GM23248 (cell line): Measurements from ENCODE around the gene CPED1. TPM values are rescaled to one million over a fixed set of nuclear protein-coding genes. Genes with fewer than 3 reads are reported as not detected.

ENCODE experiments used
- DNase-seq: peaks from one replicate; pipeline ENCODE4 v3.0.0-alpha.2; 2015
- H2AFZ ChIP-seq: fragments of 200-600 bp; sonication (generic); 2 replicates; pipeline ENCODE4 v1.6.1; 2016; ENCODE audit warnings: antibody characterized with exemption
- H3F3A ChIP-seq: fragments of 200-600 bp; sonication (generic); 2 replicates; pipeline ENCODE4 v1.6.1; 2016; ENCODE audit warnings: mild to moderate bottlenecking, antibody characterized with exemption, mixed run types; ENCODE audit not compliant: insufficient read depth
- H3K27ac ChIP-seq: fragments of 200-600 bp; sonication (generic); 2 replicates; pipeline ENCODE4 v1.5.1; 2016; ENCODE audit warnings: mild to moderate bottlenecking
- H3K27me3 ChIP-seq: fragments of 200-600 bp; sonication (generic); replicated peaks from 2 replicates; pipeline ENCODE4 v1.6.1; 2016; ENCODE audit warnings: mild to moderate bottlenecking; ENCODE audit not compliant: insufficient read depth
- H3K36me3 ChIP-seq: fragments of 200-600 bp; sonication (generic); 2 replicates; pipeline ENCODE4 v1.6.1; 2016; ENCODE audit warnings: low read depth, mild to moderate bottlenecking
- H3K4me1 ChIP-seq: fragments of 200-600 bp; sonication (generic); 2 replicates; pipeline ENCODE4 v1.6.1; 2016; ENCODE audit warnings: mild to moderate bottlenecking; ENCODE audit not compliant: insufficient read depth
- H3K4me2 ChIP-seq: fragments of 200-600 bp; sonication (generic); one replicate; pipeline ENCODE4 v1.6.1; 2016; ENCODE audit warnings: mild to moderate bottlenecking; ENCODE audit not compliant: unreplicated experiment
- H3K4me3 ChIP-seq: fragments of 200-600 bp; sonication (generic); 2 replicates; pipeline ENCODE4 v1.5.1; 2016; ENCODE audit warnings: mild to moderate bottlenecking
- H3K79me2 ChIP-seq: fragments of 200-600 bp; sonication (generic); 2 replicates; pipeline ENCODE4 v1.6.1; 2016; ENCODE audit warnings: mild to moderate bottlenecking; ENCODE audit not compliant: insufficient read depth
- H3K9ac ChIP-seq: fragments of 200-600 bp; sonication (generic); 2 replicates; pipeline ENCODE4 v1.6.1; 2016; ENCODE audit warnings: mild to moderate bottlenecking
- H3K9me2 ChIP-seq: fragments of 200-600 bp; sonication (generic); 2 replicates; pipeline ENCODE4 v1.6.1; 2016; ENCODE audit warnings: mixed run types, mild to moderate bottlenecking, moderate library complexity; ENCODE audit not compliant: insufficient read depth
- H3K9me3 ChIP-seq: fragments of 200-600 bp; sonication (generic); one replicate; pipeline ENCODE4 v1.6.1; 2017; ENCODE audit warnings: low read depth
- H4K20me1 ChIP-seq: fragments of 200-600 bp; sonication (generic); 2 replicates; pipeline ENCODE4 v1.6.0; 2016; ENCODE audit not compliant: insufficient read depth
- EZH2 ChIP-seq: fragments of 200-600 bp; sonication (generic); IDR thresholded peaks from 2 replicates; pipeline ENCODE4 v1.6.1; 2018; ENCODE audit warnings: antibody characterized with exemption, mild to moderate bottlenecking; ENCODE audit not compliant: insufficient read depth, poor library complexity, severe bottlenecking
- EZH2phosphoT487 ChIP-seq: fragments of 200-600 bp; sonication (generic); IDR thresholded peaks from 2 replicates; pipeline ENCODE4 v1.6.1; 2018; ENCODE audit warnings: antibody characterized with exemption, moderate library complexity, mild to moderate bottlenecking, low read depth; ENCODE audit not compliant: insufficient read depth
- WGBS, 2 experiments: methylation state at CpG; one replicate each; pipeline ENCODE4 v1.1.6; 2015 to 2017; ENCODE audit warnings: low lambda C conversion rate in 2 of 2, low coverage in 1 of 2; ENCODE audit errors: missing lambda C conversion rate in 2 of 2; 5-methylcytosine and 5-hydroxymethylcytosine counted together
- in situ Hi-C: fragments of 300-500 bp; cut with MboI; formaldehyde crosslinking; loops from 2 replicates; pipeline ENCODE4 v1.15.0; 2020
- polyA plus RNA-seq: library from polyadenylated mRNA; unstranded; fragments of >200 nt; fragmentation: Nextera tagmentation; extraction: Ambion mirVana; gene quantifications from 2 replicates; pipeline ENCODE4 v1.2.1, GENCODE V29; 2016
- total RNA-seq: library from RNA; depleted of rRNA; stranded (reverse); fragments of >200 nt; shearing (Covaris generic); gene quantifications from 2 replicates; pipeline ENCODE4 v1.2.3, GENCODE V29; 2014

The CPED1 gene
- total and polyA plus RNA-seq, 2 experiments from 2014 or later: 12.4 to 20.2 TPM

DNA sequence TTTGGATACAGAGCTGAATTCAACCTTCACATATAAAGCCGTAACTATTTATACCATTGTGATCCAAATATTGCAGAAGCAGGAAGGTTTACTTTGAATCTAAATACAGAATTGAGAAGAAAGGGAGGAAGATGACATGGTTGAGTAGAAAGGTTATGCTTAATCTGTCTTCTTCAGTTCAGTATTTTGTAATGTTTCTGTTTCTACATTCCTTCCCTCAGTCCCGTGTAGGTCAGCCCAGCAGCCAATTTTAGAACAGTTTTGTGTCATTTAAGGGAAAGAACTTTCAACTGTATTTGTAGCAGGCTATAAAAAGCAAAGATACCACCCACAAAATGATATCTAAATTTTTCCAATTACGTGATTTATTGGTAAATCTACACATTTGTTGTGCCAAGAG, 97.4 kb downstream of the CPED1 start:
- TF ChIP-seq EZH2 (no peak), EZH2phosphoT487 (no peak)
- H3K9me3 ChIP-seq: no peaks in the 10 kb centered on the region
- peak overlapping the region; percentile 22 for H2AFZ ChIP-seq
- 26 to 27% methylated on average over 3 of the region's 3 CpGs for WGBS, 2 experiments
- H3K4me1 ChIP-seq: peaks cover 69% of the 10 kb centered on the region
- peak overlapping the region; percentile 56; the same call in 1 of the 2 replicates for H3K4me3 ChIP-seq
- H4K20me1 ChIP-seq: no peaks in the 10 kb centered on the region
- H3F3A ChIP-seq: peaks cover 49% of the 10 kb centered on the region
- H3K9ac ChIP-seq: peak overlapping the region; percentile 52
- peak overlapping the region; percentile 87 for H3K27ac ChIP-seq
- DNase-seq: peak; percentile 53
- in situ Hi-C loops: no loop called here
- no peaks in the 10 kb centered on the region for H3K79me2 ChIP-seq
- no peaks in the 10 kb centered on the region for H3K9me2 ChIP-seq
- peak overlapping the region; percentile 88 for H3K4me2 ChIP-seq
- no peaks in the 10 kb centered on the region for H3K27me3 ChIP-seq
- no peaks in the 10 kb centered on the region for H3K36me3 ChIP-seq

GRCh38 chr7:121088870-121089269, 100.4 kb downstream of the CPED1 start:
- Histone ChIP-seq H3K36me3 (no peaks in the 10 kb centered on the region), H3K9me2 (no peaks in the 10 kb centered on the region), H3F3A (peaks cover 32% of the 10 kb centered on the region), H3K79me2 (no peaks in the 10 kb centered on the region), H3K27me3 (no peaks in the 10 kb centered on the region), H3K9ac (no peak overlapping the region), H3K4me3 (no peak overlapping the region), H4K20me1 (no peaks in the 10 kb centered on the region), H3K4me2 (no peak overlapping the region), H3K4me1 (peaks cover 41% of the 10 kb centered on the region), H3K27ac (no peak overlapping the region), H2AFZ (no peak overlapping the region), H3K9me3 (no peaks in the 10 kb centered on the region)
- DNase-seq: no peak
- in situ Hi-C loops: no loop called here
- TF ChIP-seq EZH2 (no peak), EZH2phosphoT487 (no peak)

- H3K27ac ChIP-seq: no peak overlapping the region
- no peaks in the 10 kb centered on the region for H3K36me3 ChIP-seq
- H3K9me2 ChIP-seq: no peaks in the 10 kb centered on the region
- TF ChIP-seq EZH2 (no peak), EZH2phosphoT487 (no peak)
- H3K79me2 ChIP-seq: no peaks in the 10 kb centered on the region
- no peaks in the 10 kb centered on the region for H3F3A ChIP-seq
- DNase-seq: no peak
- H3K27me3 ChIP-seq: no peaks in the 10 kb centered on the region
- 50 to 55% methylated on average over 2 of the region's 2 CpGs for WGBS, 2 experiments
- no peak overlapping the region for H2AFZ ChIP-seq
- H3K9me3 ChIP-seq: no peaks in the 10 kb centered on the region
- in situ Hi-C loops: no loop called here
- no peaks in the 10 kb centered on the region for H3K4me1 ChIP-seq
- no peak overlapping the region for H3K4me3 ChIP-seq
- H4K20me1 ChIP-seq: no peaks in the 10 kb centered on the region
- no peak overlapping the region for H3K9ac ChIP-seq
- H3K4me2 ChIP-seq: no peak overlapping the region
Measured at GRCh38 chr7:121094829-121095228, 106.3 kb downstream of the CPED1 start.

- TF ChIP-seq EZH2phosphoT487: no peak
- no peak for TF ChIP-seq EZH2
- Histone ChIP-seq H3K4me2 (no peak overlapping the region), H3K9me3 (no peaks in the 10 kb centered on the region), H3K27me3 (no peaks in the 10 kb centered on the region), H4K20me1 (no peaks in the 10 kb centered on the region), H3K27ac (no peak overlapping the region), H3F3A (no peaks in the 10 kb centered on the region), H3K9ac (no peak overlapping the region), H3K36me3 (no peaks in the 10 kb centered on the region; the same call in 1 of the 2 replicates), H2AFZ (0 out of 2 replicates have a peak overlapping the region, but pooled peaks have one; percentile 40), H3K79me2 (no peaks in the 10 kb centered on the region), H3K4me3 (no peak overlapping the region), H3K4me1 (no peaks in the 10 kb centered on the region), H3K9me2 (no peaks in the 10 kb centered on the region)
- no peak for DNase-seq
- in situ Hi-C loops: no loop called here
- WGBS, 2 experiments: 48 to 57% methylated on average over 4 of the region's 4 CpGs
Measured at GRCh38 chr7:121097577-121097976, 109.1 kb downstream of the CPED1 start.

GRCh38 chr7:121099572-121099971, 111.1 kb downstream of the CPED1 start:
- no peaks in the 10 kb centered on the region for H3K4me1 ChIP-seq
- H3K79me2 ChIP-seq: no peaks in the 10 kb centered on the region
- H4K20me1 ChIP-seq: no peaks in the 10 kb centered on the region
- H3K9me3 ChIP-seq: no peaks in the 10 kb centered on the region
- no peaks in the 10 kb centered on the region for H3K27me3 ChIP-seq
- H3F3A ChIP-seq: no peaks in the 10 kb centered on the region
- H2AFZ ChIP-seq: no peak overlapping the region
- DNase-seq: no peak
- no peak for TF ChIP-seq EZH2
- no peak for TF ChIP-seq EZH2phosphoT487
- H3K9me2 ChIP-seq: no peaks in the 10 kb centered on the region
- no peak overlapping the region for H3K27ac ChIP-seq
- no peaks in the 10 kb centered on the region; the same call in 1 of the 2 replicates for H3K36me3 ChIP-seq
- H3K4me3 ChIP-seq: no peak overlapping the region
- in situ Hi-C loops: no loop called here
- 92 to 98% methylated on average over 8 of the region's 8 CpGs for WGBS, 2 experiments
- H3K4me2 ChIP-seq: no peak overlapping the region
- no peak overlapping the region for H3K9ac ChIP-seq
